C4-2B (cell line): Measurements from ENCODE around the gene CPLANE1.

Source experiments
- H3K27ac ChIP-seq: fragments of 450-650 bp; 2 replicates; pipeline ENCODE4 v1.5.1; 2017
- ZFX ChIP-seq: fragments of 450-650 bp; IDR thresholded peaks from 2 replicates; pipeline ENCODE4 v1.6.1; 2017
- TF ChIP-seq, protein P1 (sequence below): fragments of 450-650 bp; conservative IDR thresholded peaks from 2 replicates; pipeline ENCODE4 v1.5.1; 2017; ENCODE audit warnings: mild to moderate bottlenecking

The CPLANE1 gene

DNA sequence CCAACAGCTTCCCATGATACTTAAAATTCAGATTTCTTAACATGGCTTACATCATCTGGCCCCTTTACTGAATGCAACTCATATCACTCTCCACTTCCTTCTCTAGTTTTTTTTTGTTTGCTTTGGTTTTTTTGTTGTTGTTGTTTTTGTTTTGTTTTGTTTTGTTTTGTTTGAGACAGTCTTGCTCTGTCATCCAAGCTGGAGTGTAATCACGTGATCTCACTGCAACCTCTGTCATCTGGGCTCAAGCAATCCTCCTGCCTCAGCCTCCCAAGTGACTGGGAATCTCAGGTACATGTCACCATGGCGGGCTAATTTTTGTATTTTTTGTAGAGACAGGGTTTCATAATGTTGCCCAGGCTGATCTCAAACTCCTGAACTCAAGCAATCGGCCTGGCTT lies 41.4 kb downstream of the CPLANE1 start:
- TF ChIP-seq, protein P1, sequence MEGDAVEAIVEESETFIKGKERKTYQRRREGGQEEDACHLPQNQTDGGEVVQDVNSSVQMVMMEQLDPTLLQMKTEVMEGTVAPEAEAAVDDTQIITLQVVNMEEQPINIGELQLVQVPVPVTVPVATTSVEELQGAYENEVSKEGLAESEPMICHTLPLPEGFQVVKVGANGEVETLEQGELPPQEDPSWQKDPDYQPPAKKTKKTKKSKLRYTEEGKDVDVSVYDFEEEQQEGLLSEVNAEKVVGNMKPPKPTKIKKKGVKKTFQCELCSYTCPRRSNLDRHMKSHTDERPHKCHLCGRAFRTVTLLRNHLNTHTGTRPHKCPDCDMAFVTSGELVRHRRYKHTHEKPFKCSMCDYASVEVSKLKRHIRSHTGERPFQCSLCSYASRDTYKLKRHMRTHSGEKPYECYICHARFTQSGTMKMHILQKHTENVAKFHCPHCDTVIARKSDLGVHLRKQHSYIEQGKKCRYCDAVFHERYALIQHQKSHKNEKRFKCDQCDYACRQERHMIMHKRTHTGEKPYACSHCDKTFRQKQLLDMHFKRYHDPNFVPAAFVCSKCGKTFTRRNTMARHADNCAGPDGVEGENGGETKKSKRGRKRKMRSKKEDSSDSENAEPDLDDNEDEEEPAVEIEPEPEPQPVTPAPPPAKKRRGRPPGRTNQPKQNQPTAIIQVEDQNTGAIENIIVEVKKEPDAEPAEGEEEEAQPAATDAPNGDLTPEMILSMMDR = no peak
- no peak for TF ChIP-seq ZFX
- no peak overlapping the region for H3K27ac ChIP-seq

DNA sequence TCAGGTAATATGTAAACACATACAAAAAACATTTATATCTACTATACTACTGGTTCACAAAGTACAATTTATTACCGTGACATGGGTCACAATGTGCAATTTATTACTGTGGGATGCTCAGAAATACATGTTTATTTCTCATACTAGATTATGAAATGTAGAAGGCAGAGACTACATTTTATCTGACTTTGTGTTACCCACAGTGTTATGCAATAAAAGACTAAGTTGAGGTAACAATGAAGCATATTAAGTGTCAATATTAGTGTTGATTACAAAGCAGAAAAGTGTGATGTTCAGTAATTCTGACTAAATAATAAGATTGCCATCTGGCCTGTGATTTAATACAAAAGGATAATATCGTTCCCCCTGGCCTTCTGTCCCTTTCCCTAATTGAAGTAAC lies 42.4 kb downstream of the CPLANE1 start:
- no peak overlapping the region for H3K27ac ChIP-seq
- TF ChIP-seq, protein P1 = no peak

DNA sequence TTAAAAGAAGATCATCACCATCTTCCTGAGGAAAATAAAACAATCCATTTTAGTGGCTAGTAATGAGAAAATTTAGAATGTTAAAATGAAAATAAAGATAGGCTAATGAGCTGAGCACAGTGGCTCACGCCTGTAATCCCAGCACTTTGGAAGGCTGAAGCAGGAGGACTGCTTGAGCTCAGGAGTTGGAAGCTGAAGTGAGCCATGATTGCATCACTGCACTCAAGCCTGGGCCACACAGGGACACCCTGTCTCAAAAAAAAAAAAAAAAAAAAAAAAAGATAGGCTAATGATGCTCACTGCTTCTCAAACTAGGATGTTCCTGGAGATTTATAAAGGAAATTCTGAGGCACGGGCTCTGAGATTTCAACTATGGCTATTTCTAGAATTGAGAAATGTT lies 50.3 kb downstream of the CPLANE1 start:
- no peak overlapping the region for H3K27ac ChIP-seq
- TF ChIP-seq ZFX = no peak
- TF ChIP-seq, protein P1 = no peak

DNA sequence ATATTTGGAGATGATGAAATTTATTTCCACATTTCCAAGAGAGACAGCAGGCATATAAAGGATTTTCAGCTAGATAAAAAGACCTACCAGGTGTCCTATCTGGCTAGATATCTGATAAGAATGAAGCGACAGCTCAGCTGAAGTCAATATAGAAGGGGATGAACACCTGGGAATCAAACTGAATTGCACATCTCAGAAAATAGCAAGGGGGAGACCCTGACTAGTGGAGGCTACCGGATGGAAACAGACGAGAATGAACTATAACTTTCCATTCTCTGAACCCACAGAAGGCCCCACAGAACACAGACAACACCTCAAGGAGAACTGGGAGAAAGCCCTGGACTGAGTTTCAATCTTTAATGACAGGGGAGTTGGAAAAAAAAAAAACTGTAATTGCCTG lies 51.1 kb downstream of the CPLANE1 start:
- no peak overlapping the region for H3K27ac ChIP-seq
- no peak for TF ChIP-seq ZFX
- TF ChIP-seq, protein P1 = no peak

DNA sequence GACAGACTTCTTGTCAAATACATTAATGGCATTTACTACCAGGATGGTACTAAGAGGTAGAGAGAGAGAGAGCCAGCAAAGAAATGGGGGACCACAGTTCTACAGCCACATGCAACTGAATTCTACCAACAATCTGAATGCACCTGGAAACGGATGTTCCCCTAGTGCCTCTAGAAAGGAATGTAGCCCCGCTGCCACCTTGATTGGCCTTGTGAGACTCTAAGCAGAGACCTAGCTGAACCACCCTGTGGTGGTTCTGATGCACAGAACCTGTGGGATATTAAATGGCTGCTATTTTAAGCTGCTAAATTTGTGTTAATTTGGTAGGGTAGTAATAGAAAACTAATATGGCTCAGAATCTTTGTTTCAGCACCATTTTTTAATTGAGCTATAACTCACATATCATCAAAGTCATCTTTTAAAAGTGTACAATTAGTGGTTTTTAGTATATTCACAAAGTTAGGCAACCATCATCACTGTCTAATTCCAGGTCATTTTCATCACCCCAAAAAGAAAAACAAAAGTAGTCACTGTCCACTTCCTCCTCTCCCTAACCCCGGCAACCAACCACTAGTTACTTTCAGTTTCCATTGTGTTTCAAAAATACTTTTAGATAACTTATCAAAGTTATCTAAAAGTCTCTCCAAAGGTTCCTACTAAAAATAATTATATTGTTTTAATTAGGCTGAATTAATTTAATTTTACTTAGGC lies 51.7 kb downstream of the CPLANE1 start:
- TF ChIP-seq, protein P1 = no peak
- TF ChIP-seq ZFX = no peak
- H3K27ac ChIP-seq = no peak overlapping the region

DNA sequence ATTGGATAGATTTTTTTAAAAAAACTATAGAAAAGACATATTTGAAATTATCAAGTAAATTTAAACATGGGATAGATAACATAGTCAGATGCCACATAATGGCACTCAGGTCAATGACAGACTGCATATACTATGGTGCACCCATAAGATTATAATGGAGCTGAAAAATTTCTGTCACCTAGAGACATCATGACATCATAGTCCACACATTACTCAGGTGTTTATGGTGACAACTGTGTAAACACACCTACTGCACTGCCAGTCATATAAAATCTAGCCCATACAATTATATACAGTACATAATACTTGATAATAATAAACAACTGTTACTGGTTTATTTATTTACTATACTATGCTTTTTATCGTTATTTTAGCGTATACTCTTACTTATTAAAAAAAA lies 58.6 kb downstream of the CPLANE1 start:
- TF ChIP-seq, protein P1 = no peak
- TF ChIP-seq ZFX = no peak
- no peak overlapping the region for H3K27ac ChIP-seq

DNA sequence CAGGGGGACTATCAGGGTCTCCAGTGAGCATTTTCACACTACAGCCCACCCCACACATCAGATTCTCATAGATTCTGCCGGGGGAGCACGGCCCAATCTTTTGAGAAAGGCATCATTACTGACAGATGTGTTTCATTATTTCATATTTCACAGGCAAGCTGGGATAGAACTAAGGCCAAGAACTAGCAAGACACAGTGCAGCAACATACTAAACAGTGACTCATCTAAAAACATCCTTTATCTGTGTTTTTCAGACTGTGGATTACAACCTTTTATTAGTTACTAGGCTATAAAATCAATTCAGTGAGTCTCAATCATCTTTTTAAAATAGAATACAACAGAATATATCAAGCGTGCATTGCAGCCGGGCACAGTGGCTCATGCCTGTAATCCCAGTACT lies 59.8 kb downstream of the CPLANE1 start:
- no peak overlapping the region for H3K27ac ChIP-seq
- TF ChIP-seq, protein P1 = no peak
- TF ChIP-seq ZFX = no peak
